GM18502 (cell line): ENCODE measurements around the gene PIAS4.
A peak's percentile ranks its signal among the peaks of the same experiment; 100 is the strongest.
"Not testable (repeated sequence)": the region's sequence is repeated elsewhere in the genome, so short reads cannot be mapped to it uniquely, and the experiment has no call there.

ENCODE experiments used
- ATAC-seq: cut with Tn5 transposase; IDR thresholded peaks from one replicate; pipeline ENCODE4 v1.9.1; 2021; ENCODE audit warnings: mild to moderate bottlenecking; ENCODE audit not compliant: unreplicated experiment, poor library complexity

The PIAS4 gene

GRCh38 chr19:3987619-3988371 is 19.7 kb upstream of the PIAS4 start:
- no peak for ATAC-seq

GRCh38 chr19:3990815-3991117 is 16.8 kb upstream of the PIAS4 start:
- no peak for ATAC-seq

- no peak for ATAC-seq
Measured at GRCh38 chr19:3995607-3996006, 11.9 kb upstream of the PIAS4 start.

GRCh38 chr19:3998667-3999412 is 8.7 kb upstream of the PIAS4 start:
- not testable (repeated sequence) for ATAC-seq

- ATAC-seq, result not testable (repeated sequence)
Measured at GRCh38 chr19:4000798-4001197, 6.7 kb upstream of the PIAS4 start.

- not testable (repeated sequence) for ATAC-seq
Measured at GRCh38 chr19:4005436-4005835, 2.1 kb upstream of the PIAS4 start.

- peak; percentile 10 for ATAC-seq
Measured at GRCh38 chr19:4007836-4008539, 452 bp downstream of the PIAS4 start.

- ATAC-seq, result no peak
Measured at GRCh38 chr19:4009990-4010807, 2.7 kb downstream of the PIAS4 start.

- ATAC-seq, result no peak
Measured at GRCh38 chr19:4010808-4011110, 3.2 kb downstream of the PIAS4 start.

- not testable (repeated sequence) for ATAC-seq
Measured at GRCh38 chr19:4011430-4011829, 3.9 kb downstream of the PIAS4 start.

GRCh38 chr19:4012092-4012974 is 4.8 kb downstream of the PIAS4 start:
- no peak for ATAC-seq

GRCh38 chr19:4012975-4013634 is 5.6 kb downstream of the PIAS4 start:
- no peak for ATAC-seq

GRCh38 chr19:4013886-4014540 is 6.5 kb downstream of the PIAS4 start:
- no peak for ATAC-seq

GRCh38 chr19:4014541-4015491 is 7.3 kb downstream of the PIAS4 start:
- no peak for ATAC-seq

- ATAC-seq, result no peak
Measured at GRCh38 chr19:4015705-4016402, 8.3 kb downstream of the PIAS4 start.

- no peak for ATAC-seq
Measured at GRCh38 chr19:4016486-4016885, 8.9 kb downstream of the PIAS4 start.
